Measurements from ENCODE around the gene LSAMP. TPM values are rescaled to one million over a fixed set of nuclear protein-coding genes. Genes with fewer than 3 reads are reported as not detected.
A peak's percentile ranks its signal among the peaks of the same experiment; 100 is the strongest.

LSAMP gene
- polyA plus RNA-seq, 1 donor from 2014 or later: 0.94 TPM

- H3K27me3 Mint-ChIP-seq: no peaks in the 10 kb centered on the region
- no peak overlapping the region for H3K4me3 Mint-ChIP-seq
- H3K27ac Mint-ChIP-seq: no peak overlapping the region
Observed at GRCh38 chr3:116035429-116035828, 409.9 kb downstream of the LSAMP start.

GRCh38 chr3:116034794-116035193, 410.5 kb downstream of the LSAMP start:
- no peak overlapping the region for H3K4me3 Mint-ChIP-seq
- H3K9me3 Mint-ChIP-seq: no peaks in the 10 kb centered on the region
- no peaks in the 10 kb centered on the region for H3K27me3 Mint-ChIP-seq
- H3K27ac Mint-ChIP-seq: no peak overlapping the region
- H3K4me1 Mint-ChIP-seq: peaks cover 8 to 14% (median 8%) of the 10 kb centered on the region in 3 donors
- H3K36me3 Mint-ChIP-seq: no peaks in the 10 kb centered on the region

More at GRCh38 chr3:116035429-116035828, 409.9 kb downstream of the LSAMP start:
- no peaks in the 10 kb centered on the region for H3K36me3 Mint-ChIP-seq
- no peaks in the 10 kb centered on the region for H3K9me3 Mint-ChIP-seq
- H3K4me1 Mint-ChIP-seq: peaks cover 8 to 14% (median 8%) of the 10 kb centered on the region in 3 donors

- H3K27me3 Mint-ChIP-seq: no peaks in the 10 kb centered on the region
- peaks cover 8 to 14% (median 8%) of the 10 kb centered on the region in 3 donors for H3K4me1 Mint-ChIP-seq
- H3K9me3 Mint-ChIP-seq: no peaks in the 10 kb centered on the region
- no peak overlapping the region for H3K27ac Mint-ChIP-seq
- H3K36me3 Mint-ChIP-seq: no peaks in the 10 kb centered on the region
- H3K4me3 Mint-ChIP-seq: no peak overlapping the region
Observed at GRCh38 chr3:116034086-116034485, 411.2 kb downstream of the LSAMP start.

GRCh38 chr3:116033516-116033915, 411.8 kb downstream of the LSAMP start:
- peak overlapping the region in 1 of 4 donors; percentile 49 for H3K4me3 Mint-ChIP-seq
- no peaks in the 10 kb centered on the region for H3K36me3 Mint-ChIP-seq
- H3K9me3 Mint-ChIP-seq: no peaks in the 10 kb centered on the region
- peaks cover 5 to 10% (median 5%) of the 10 kb centered on the region in 3 donors for H3K4me1 Mint-ChIP-seq
- H3K27ac Mint-ChIP-seq: no peak overlapping the region
- H3K27me3 Mint-ChIP-seq: no peaks in the 10 kb centered on the region

GRCh38 chr3:116032176-116032575, 413.1 kb downstream of the LSAMP start:
- Mint-ChIP-seq H3K27ac (no peak overlapping the region), H3K27me3 (no peaks in the 10 kb centered on the region)

GRCh38 chr3:116030131-116030850, 415.0 kb downstream of the LSAMP start:
- no peak overlapping the region for H3K4me3 Mint-ChIP-seq
- H3K36me3 Mint-ChIP-seq: peaks cover 2% of the 10 kb centered on the region
- H3K9me3 Mint-ChIP-seq: no peaks in the 10 kb centered on the region
- H3K4me1 Mint-ChIP-seq: no peaks in the 10 kb centered on the region
- H3K27ac Mint-ChIP-seq: no peak overlapping the region
- H3K27me3 Mint-ChIP-seq: no peaks in the 10 kb centered on the region

More at GRCh38 chr3:116032176-116032575, 413.1 kb downstream of the LSAMP start:
- H3K4me3 Mint-ChIP-seq: no peak overlapping the region
- no peaks in the 10 kb centered on the region for H3K4me1 Mint-ChIP-seq
- H3K9me3 Mint-ChIP-seq: no peaks in the 10 kb centered on the region
- H3K36me3 Mint-ChIP-seq: no peaks in the 10 kb centered on the region

GRCh38 chr3:116029266-116029665, 416.0 kb downstream of the LSAMP start:
- H3K9me3 Mint-ChIP-seq: no peaks in the 10 kb centered on the region
- no peaks in the 10 kb centered on the region for H3K4me1 Mint-ChIP-seq
- H3K27ac Mint-ChIP-seq: no peak overlapping the region
- H3K36me3 Mint-ChIP-seq: peaks cover 2% of the 10 kb centered on the region
- H3K4me3 Mint-ChIP-seq: no peak overlapping the region
- no peaks in the 10 kb centered on the region for H3K27me3 Mint-ChIP-seq

- H3K27ac Mint-ChIP-seq: no peak overlapping the region
- H3K9me3 Mint-ChIP-seq: no peaks in the 10 kb centered on the region
- no peaks in the 10 kb centered on the region for H3K27me3 Mint-ChIP-seq
- H3K4me3 Mint-ChIP-seq: no peak overlapping the region
- peaks cover 2% of the 10 kb centered on the region for H3K36me3 Mint-ChIP-seq
- no peaks in the 10 kb centered on the region for H3K4me1 Mint-ChIP-seq
Observed at GRCh38 chr3:116028157-116028556, 417.1 kb downstream of the LSAMP start.

GRCh38 chr3:116020989-116021388, 424.3 kb downstream of the LSAMP start:
- Mint-ChIP-seq H3K4me1 (peaks cover 0 to 5% (median 0%) of the 10 kb centered on the region in 3 donors), H3K27ac (no peak overlapping the region), H3K27me3 (no peaks in the 10 kb centered on the region), H3K4me3 (no peak overlapping the region), H3K36me3 (no peaks in the 10 kb centered on the region), H3K9me3 (no peaks in the 10 kb centered on the region)

GRCh38 chr3:116020495-116020894, 424.8 kb downstream of the LSAMP start:
- H3K4me1 Mint-ChIP-seq: peaks cover 0 to 5% (median 0%) of the 10 kb centered on the region in 3 donors
- no peak overlapping the region for H3K4me3 Mint-ChIP-seq
- no peak overlapping the region for H3K27ac Mint-ChIP-seq
- no peaks in the 10 kb centered on the region for H3K36me3 Mint-ChIP-seq
- no peaks in the 10 kb centered on the region for H3K9me3 Mint-ChIP-seq
- no peaks in the 10 kb centered on the region for H3K27me3 Mint-ChIP-seq

- Mint-ChIP-seq H3K36me3 (no peaks in the 10 kb centered on the region), H3K4me3 (no peak overlapping the region), H3K4me1 (peaks cover 0 to 5% (median 0%) of the 10 kb centered on the region in 3 donors)
Observed at GRCh38 chr3:116019254-116019763, 426.0 kb downstream of the LSAMP start.

GRCh38 chr3:116018646-116019045, 426.6 kb downstream of the LSAMP start:
- no peaks in the 10 kb centered on the region for H3K9me3 Mint-ChIP-seq
- peaks cover 0 to 5% (median 0%) of the 10 kb centered on the region in 3 donors for H3K4me1 Mint-ChIP-seq
- H3K27ac Mint-ChIP-seq: no peak overlapping the region
- H3K4me3 Mint-ChIP-seq: no peak overlapping the region
- H3K27me3 Mint-ChIP-seq: no peaks in the 10 kb centered on the region
- no peaks in the 10 kb centered on the region for H3K36me3 Mint-ChIP-seq

More at GRCh38 chr3:116019254-116019763, 426.0 kb downstream of the LSAMP start:
- Mint-ChIP-seq H3K9me3 (no peaks in the 10 kb centered on the region), H3K27ac (no peak overlapping the region), H3K27me3 (no peaks in the 10 kb centered on the region)

GRCh38 chr3:116015931-116016330, 429.4 kb downstream of the LSAMP start:
- Mint-ChIP-seq H3K27ac (no peak overlapping the region), H3K4me3 (no peak overlapping the region), H3K4me1 (peaks cover 0 to 5% (median 0%) of the 10 kb centered on the region in 3 donors), H3K27me3 (no peaks in the 10 kb centered on the region), H3K9me3 (no peaks in the 10 kb centered on the region), H3K36me3 (no peaks in the 10 kb centered on the region)

GRCh38 chr3:116007000-116007399, 438.3 kb downstream of the LSAMP start:
- H3K27me3 Mint-ChIP-seq: no peaks in the 10 kb centered on the region
- H3K36me3 Mint-ChIP-seq: no peaks in the 10 kb centered on the region
- no peak overlapping the region for H3K4me3 Mint-ChIP-seq
- H3K4me1 Mint-ChIP-seq: no peaks in the 10 kb centered on the region
- H3K27ac Mint-ChIP-seq: no peak overlapping the region
- no peaks in the 10 kb centered on the region for H3K9me3 Mint-ChIP-seq

- Mint-ChIP-seq H3K27ac (no peak overlapping the region), H3K4me3 (no peak overlapping the region), H3K9me3 (no peaks in the 10 kb centered on the region), H3K36me3 (no peaks in the 10 kb centered on the region), H3K4me1 (no peaks in the 10 kb centered on the region), H3K27me3 (peaks cover 1% of the 10 kb centered on the region)
Observed at GRCh38 chr3:116005404-116005803, 439.9 kb downstream of the LSAMP start.

- no peaks in the 10 kb centered on the region for H3K4me1 Mint-ChIP-seq
- H3K4me3 Mint-ChIP-seq: no peak overlapping the region
- peaks cover 1% of the 10 kb centered on the region for H3K27me3 Mint-ChIP-seq
- no peak overlapping the region for H3K27ac Mint-ChIP-seq
- no peaks in the 10 kb centered on the region for H3K36me3 Mint-ChIP-seq
- peaks cover 0 to 2% (median 2%) of the 10 kb centered on the region in 3 donors for H3K9me3 Mint-ChIP-seq
Observed at GRCh38 chr3:116002235-116002634, 443.1 kb downstream of the LSAMP start.

Data from IgD-negative memory B cell (primary cell).